Liver (tissue), 9 donors: ENCODE data around the gene BATF. TPM values are rescaled to one million over a fixed set of nuclear protein-coding genes. Genes with fewer than 3 reads are reported as not detected.

Experiments used
- DNase-seq: peaks from one replicate; pipeline ENCODE4 v3.0.0-alpha.2; 2017; ENCODE audit warnings: low spot score
- H3K27ac ChIP-seq, 2 donors: one replicate each; pipeline ENCODE4 v1.7.0; 2013; ENCODE audit warnings: inconsistent platforms in 2 of 2, low read length in 2 of 2, control low read depth in 1 of 2, low read depth in 1 of 2, mild to moderate bottlenecking in 1 of 2
- H3K27me3 ChIP-seq, 4 donors: one replicate each; pipeline versions ENCODE4 v1.6.1 to v1.7.0; 2013; ENCODE audit warnings: low read length in 3 of 4, inconsistent platforms in 1 of 4, mild to moderate bottlenecking in 1 of 4, moderate library complexity in 1 of 4; ENCODE audit not compliant: control insufficient read depth in 4 of 4, insufficient read depth in 4 of 4
- H3K36me3 ChIP-seq, 4 donors: one replicate each; pipeline versions ENCODE4 v1.6.1 to v1.7.0; 2013; ENCODE audit warnings: low read length in 3 of 4, mild to moderate bottlenecking in 3 of 4, low read depth in 1 of 4, moderate library complexity in 1 of 4; ENCODE audit not compliant: control insufficient read depth in 4 of 4, insufficient read depth in 3 of 4
- H3K4me1 ChIP-seq, 4 donors: one replicate each; pipeline versions ENCODE4 v1.6.1 to v1.7.0; 2013; ENCODE audit warnings: low read length in 3 of 4, mild to moderate bottlenecking in 3 of 4, moderate library complexity in 1 of 4; ENCODE audit not compliant: control insufficient read depth in 4 of 4, insufficient read depth in 4 of 4
- H3K4me3 ChIP-seq, 3 donors: one replicate each; pipeline versions ENCODE4 v1.6.1 to v1.7.0; 2013; ENCODE audit warnings: low read length in 3 of 3, control low read depth in 1 of 3, low read depth in 1 of 3, mild to moderate bottlenecking in 1 of 3
- H3K9ac ChIP-seq, 2 donors: one replicate each; pipeline ENCODE4 v1.7.0; 2013; ENCODE audit warnings: low read length in 2 of 2, mild to moderate bottlenecking in 2 of 2, moderate library complexity in 2 of 2, control low read depth in 1 of 2, low read depth in 1 of 2
- H3K9me3 ChIP-seq, 4 donors: one replicate each; pipeline versions ENCODE4 v1.6.1 to v1.7.0; 2013; ENCODE audit warnings: low read length in 3 of 4; ENCODE audit not compliant: control insufficient read depth in 4 of 4
- ATF3 ChIP-seq: IDR thresholded peaks from 2 replicates; pipeline ENCODE4 v1.6.1; 2016; ENCODE audit warnings: antibody characterized with exemption
- CTCF ChIP-seq: fragments of 150-350 bp; IDR thresholded peaks from 2 replicates; pipeline ENCODE4 v1.5.1; 2017; ENCODE audit warnings: improper control_type of control experiment, low read depth, low read length; ENCODE audit not compliant: missing input control
- EGR1 ChIP-seq, 2 donors: IDR thresholded peaks; 2 replicates each; pipeline ENCODE4 v1.6.1; 2016 to 2018; ENCODE audit warnings: antibody characterized with exemption in 2 of 2, low read depth in 2 of 2
- FOXA1 ChIP-seq: IDR thresholded peaks from 2 replicates; pipeline ENCODE4 v1.6.1; 2016; ENCODE audit warnings: antibody characterized with exemption
- FOXA2 ChIP-seq: IDR thresholded peaks from 2 replicates; pipeline ENCODE4 v1.6.1; 2016; ENCODE audit warnings: antibody characterized with exemption
- GABPA ChIP-seq, 2 donors: IDR thresholded peaks in 1 of 2; conservative IDR thresholded peaks in 1 of 2; 2 replicates each; pipeline ENCODE4 v1.6.1; 2016; ENCODE audit warnings: antibody characterized with exemption in 2 of 2, mild to moderate bottlenecking in 1 of 2, moderate library complexity in 1 of 2
- HNF4A ChIP-seq, 2 donors: conservative IDR thresholded peaks; 2 replicates each; pipeline ENCODE4 v1.6.1; 2016; ENCODE audit warnings: antibody characterized with exemption in 2 of 2, mild to moderate bottlenecking in 2 of 2
- JUND ChIP-seq, 2 donors: IDR thresholded peaks; 2 replicates each; pipeline ENCODE4 v1.6.1; 2016; ENCODE audit warnings: antibody characterized with exemption in 2 of 2
- MAX ChIP-seq: IDR thresholded peaks from 2 replicates; pipeline ENCODE4 v1.6.1; 2016; ENCODE audit warnings: antibody characterized with exemption
- NR2F2 ChIP-seq: IDR thresholded peaks from 2 replicates; pipeline ENCODE4 v1.6.1; 2016; ENCODE audit warnings: antibody characterized with exemption
- RAD21 ChIP-seq, 2 donors: IDR thresholded peaks; 2 replicates each; pipeline ENCODE4 v1.6.1; 2016; ENCODE audit warnings: antibody characterized with exemption in 2 of 2, mild to moderate bottlenecking in 2 of 2
- REST ChIP-seq: IDR thresholded peaks from 2 replicates; pipeline ENCODE4 v1.6.1; 2016; ENCODE audit warnings: antibody characterized with exemption, mild to moderate bottlenecking
- RXRA ChIP-seq, 2 donors: IDR thresholded peaks; 2 replicates each; pipeline ENCODE4 v1.6.1; 2017 to 2018; ENCODE audit warnings: antibody characterized with exemption in 2 of 2, mild to moderate bottlenecking in 1 of 2
- SP1 ChIP-seq: IDR thresholded peaks from 2 replicates; pipeline ENCODE4 v1.6.1; 2018; ENCODE audit warnings: antibody characterized with exemption, mild to moderate bottlenecking
- TAF1 ChIP-seq: conservative IDR thresholded peaks from 2 replicates; pipeline ENCODE4 v1.6.1; 2016; ENCODE audit warnings: antibody characterized with exemption, mild to moderate bottlenecking
- YY1 ChIP-seq: IDR thresholded peaks from 2 replicates; pipeline ENCODE4 v1.6.1; 2016; ENCODE audit warnings: antibody characterized with exemption, mild to moderate bottlenecking
- ZBTB33 ChIP-seq: IDR thresholded peaks from 2 replicates; pipeline ENCODE4 v1.6.1; 2016; ENCODE audit warnings: antibody characterized with exemption
- WGBS: extraction: QIAGEN DNeasy Blood & Tissue Kit; methylation state at CpG from one replicate; pipeline ENCODE4 v1.1.7; 2013; 5-methylcytosine and 5-hydroxymethylcytosine counted together
- polyA plus RNA-seq, 2 donors: library from polyadenylated mRNA; stranded (reverse) in 1 of 2; unstranded in 1 of 2; fragments of 200-250 nt in 1 of 2; fragments of >200 nt in 1 of 2; fragmentation: Nextera tagmentation in 1 of 2; extraction: Ambion mirVana in 1 of 2; gene quantifications; one replicate each; pipeline versions ENCODE4 v1.2.1 to v1.2.3, GENCODE V29; 2013 to 2015
- total RNA-seq, 2 donors: library from RNA; depleted of rRNA; stranded (reverse); fragments of >200 nt; gene quantifications; one replicate each; pipeline ENCODE4 v1.2.3, GENCODE V29; 2014
- donor health status: healthy.
- donor health status: healthy.
- donor health status: healthy.
- donor health status: healthy.
- donor health status: healthy.

Gene BATF
- total and polyA plus RNA-seq, 4 donors: 0.77 to 2.1 (median 1.0) TPM

GRCh38 chr14:75484711-75485429, 37.4 kb upstream of the BATF start:
- TF ChIP-seq TAF1: no peak
- peak; percentile 52 for TF ChIP-seq FOXA1
- TF ChIP-seq GABPA (IDR thresholded peaks at IDR 0.05 in 1 of 2, conservative IDR thresholded peaks at IDR 0.05 in 1 of 2): peak in 1 of 2 donors; percentile 22
- peak; percentile 31 for TF ChIP-seq YY1
- no peak for TF ChIP-seq EGR1 (IDR thresholded peaks at IDR 0.05; ENCODE audit: low read depth in 2 of 2)
- TF ChIP-seq ATF3: no peak
- no peak for TF ChIP-seq NR2F2
- no peak for TF ChIP-seq CTCF
- peak; percentile 32 for TF ChIP-seq ZBTB33
- peak; percentile 23 for TF ChIP-seq REST
- TF ChIP-seq FOXA2: peak; percentile 42
- TF ChIP-seq JUND (IDR thresholded peaks at IDR 0.05): peak in 1 of 2 donors; percentile 11
- peak; percentile 39 for TF ChIP-seq MAX
- peak; percentile 33 to 42 for TF ChIP-seq RAD21 (IDR thresholded peaks at IDR 0.05)
- peak; percentile 47 for TF ChIP-seq SP1
- TF ChIP-seq HNF4A (conservative IDR thresholded peaks at IDR 0.05): peak; percentile 18 to 41
- peak in 1 of 2 donors; percentile 60 for TF ChIP-seq RXRA (IDR thresholded peaks at IDR 0.05)
- no peak overlapping the region for H3K4me3 ChIP-seq
- no peak overlapping the region for H3K9ac ChIP-seq
- H3K36me3 ChIP-seq: no peaks in the 10 kb centered on the region
- H3K27ac ChIP-seq: no peak overlapping the region
- H3K4me1 ChIP-seq: peaks cover 0 to 6% (median 4%) of the 10 kb centered on the region in 4 donors
- DNase-seq: no peak
- 44% methylated on average over 4 of the region's 4 CpGs for WGBS
- no peaks in the 10 kb centered on the region for H3K9me3 ChIP-seq
- H3K27me3 ChIP-seq: no peaks in the 10 kb centered on the region
